HepG2 (cell line): ENCODE measurements around the gene AFF1. TPM values are rescaled to one million over a fixed set of nuclear protein-coding genes. Genes with fewer than 3 reads are reported as not detected.
A peak's percentile ranks its signal among the peaks of the same experiment; 100 is the strongest.

Experiments used
- AKAP8 ChIP-seq: sonication (generic); formaldehyde crosslinking; IDR thresholded peaks from 2 replicates; pipeline ENCODE4 v1.5.1; 2020; ENCODE audit warnings: mild to moderate bottlenecking, missing genetic modification reagents
- ATF5 ChIP-seq: sonication (generic); formaldehyde crosslinking; IDR thresholded peaks from 2 replicates; pipeline ENCODE4 v1.4.0; 2020; ENCODE audit warnings: mild to moderate bottlenecking, low read depth, missing genetic modification reagents
- DMTF1 ChIP-seq: sonication (generic); formaldehyde crosslinking; IDR thresholded peaks from 2 replicates; pipeline ENCODE4 v1.4.0; 2020; ENCODE audit warnings: mild to moderate bottlenecking, missing genetic modification reagents
- NCOA2 ChIP-seq: sonication (generic); formaldehyde crosslinking; IDR thresholded peaks from 2 replicates; pipeline ENCODE4 v1.8.0; 2022; ENCODE audit warnings: inconsistent platforms
- NR2F2 ChIP-seq: IDR thresholded peaks from 2 replicates; pipeline ENCODE4 v1.6.1; 2012; ENCODE audit warnings: low read depth, inconsistent platforms, borderline replicate concordance
- PPARG ChIP-seq: conservative IDR thresholded peaks from 2 replicates; pipeline ENCODE4 v1.6.1; 2016; ENCODE audit warnings: missing biosample characterization, missing genetic modification reagents
- SP1 ChIP-seq, 2 experiments: fragments of 450-650 bp in 1 of 2; sonication (generic) in 1 of 2; formaldehyde crosslinking in 1 of 2; IDR thresholded peaks; 2 replicates each; pipeline versions ENCODE4 v1.4.0 to v1.6.1; 2016 to 2020; ENCODE audit warnings: missing genetic modification reagents in 1 of 2
- TBX3 ChIP-seq: fragments of 450-650 bp; IDR thresholded peaks from 2 replicates; pipeline ENCODE4 v1.6.1; 2017; ENCODE audit warnings: antibody characterized with exemption, mild to moderate bottlenecking, inconsistent platforms, borderline replicate concordance
- TEAD3 ChIP-seq: optimal IDR thresholded peaks from 2 replicates; pipeline ENCODE3; 2016; ENCODE audit warnings: borderline replicate concordance
- THRA ChIP-seq: sonication (generic); formaldehyde crosslinking; IDR thresholded peaks from 2 replicates; pipeline ENCODE4 v1.4.0; 2020; ENCODE audit warnings: missing genetic modification reagents, borderline replicate concordance
- ZBTB39 ChIP-seq: sonication (generic); formaldehyde crosslinking; IDR thresholded peaks from 2 replicates; pipeline ENCODE4 v1.5.0; 2020; ENCODE audit warnings: missing genetic modification reagents
- ZNF407 ChIP-seq: sonication (generic); formaldehyde crosslinking; IDR thresholded peaks from one replicate; pipeline ENCODE4 v1.5.1; 2020; ENCODE audit warnings: mild to moderate bottlenecking, missing genetic modification reagents; ENCODE audit errors: not compliant biosample characterization
- ZNF740 ChIP-seq: sonication (generic); formaldehyde crosslinking; IDR thresholded peaks from 2 replicates; pipeline ENCODE4 v1.4.0; 2020; ENCODE audit warnings: missing genetic modification reagents
- ZNF883 ChIP-seq: sonication (generic); formaldehyde crosslinking; IDR thresholded peaks from 2 replicates; pipeline ENCODE4 v1.5.1; 2020; ENCODE audit warnings: mild to moderate bottlenecking, missing genetic modification reagents; ENCODE audit errors: not compliant biosample characterization
- polyA plus RNA-seq, 8 experiments: library from polyadenylated mRNA; depleted of rRNA in 3 of 8; stranded (reverse) in 7 of 8; unstranded in 1 of 8; fragments of >200 nt; fragmentation: Illumina TruSeq in 4 of 8; extraction: Trizol in 4 of 8; gene quantifications; 2 replicates each; pipeline versions ENCODE4 v1.2.1 to v1.2.3, GENCODE V29; 2011 to 2016; ENCODE audit warnings: low read depth in 4 of 8, missing spikeins in 1 of 8, mixed read lengths in 1 of 8; ENCODE audit not compliant: insufficient read depth in 1 of 8
- total RNA-seq, 5 experiments: library from RNA; depleted of rRNA; stranded (reverse); fragments of >200 nt; fragmentation: Illumina TruSeq; extraction: Trizol; gene quantifications; 2 replicates each; pipeline ENCODE4 v1.2.3, GENCODE V29; 2016; ENCODE audit warnings: low read depth in 1 of 5

AFF1 gene
- total and polyA plus RNA-seq, 2 of the 13 experiments (the other 11 are each of a cell fraction or from before 2014, with no cell fraction given): 15.5 to 15.9 TPM

GRCh38 chr4:87089368-87089767 lies 154.6 kb downstream of the AFF1 start (continued):
- no peak for TF ChIP-seq ZNF407 (CRISPR knock-in tag)
- no peak for TF ChIP-seq ZNF740 (CRISPR knock-in tag)
- peak; percentile 70 for TF ChIP-seq PPARG
- no peak for TF ChIP-seq DMTF1
- no peak for TF ChIP-seq SP1 (IDR thresholded peaks at IDR 0.05)
- TF ChIP-seq SP1 (CRISPR knock-in tag; IDR thresholded peaks at IDR 0.05): no peak
- TF ChIP-seq NR2F2: peak; percentile 88
- no peak for TF ChIP-seq ATF5 (CRISPR knock-in tag)
- peak; percentile 77 for TF ChIP-seq TBX3
- peak; percentile 64; the same call in 1 of the 2 replicates for TF ChIP-seq NCOA2
- TF ChIP-seq THRA (CRISPR knock-in tag): peak; percentile 16; the same call in 1 of the 2 replicates
- TF ChIP-seq AKAP8: no peak
- no peak for TF ChIP-seq ZBTB39 (CRISPR knock-in tag)
- peak; percentile 45 for TF ChIP-seq TEAD3
- no peak for TF ChIP-seq ZNF883 (CRISPR knock-in tag)
